DND-41 (cell line): ENCODE measurements around the gene CDC42EP2.

Source experiments
- ATAC-seq: fragments of 200-7000 bp; cut with Tn5 transposase; 3 replicates; pipeline ENCODE4 v1.9.1; 2021; ENCODE audit warnings: low read depth; ENCODE audit not compliant: insufficient read depth
- DNase-seq: peaks from one replicate; pipeline ENCODE4 v3.0.0-alpha.2; 2020
- H2AFZ ChIP-seq: 2 replicates; pipeline ENCODE4 v1.6.0; 2012; ENCODE audit warnings: low read depth, low read length
- H3K27ac ChIP-seq: 2 replicates; pipeline ENCODE4 v1.5.1; 2012; ENCODE audit warnings: low read length, inconsistent platforms
- H3K27me3 ChIP-seq: fragments of 200-600 bp; sonication (generic); 2 replicates; pipeline ENCODE4 v1.6.0; 2012; ENCODE audit warnings: low read length, mild to moderate bottlenecking, inconsistent platforms; ENCODE audit not compliant: insufficient read depth, poor library complexity
- H3K36me3 ChIP-seq: 2 replicates; pipeline ENCODE4 v1.5.1; 2012; ENCODE audit warnings: low read length, inconsistent platforms; ENCODE audit not compliant: insufficient read depth
- H3K4me1 ChIP-seq: 2 replicates; pipeline ENCODE4 v1.5.1; 2012; ENCODE audit warnings: mild to moderate bottlenecking, low read length; ENCODE audit not compliant: insufficient read depth
- H3K4me2 ChIP-seq: 2 replicates; pipeline ENCODE4 v1.6.0; 2012; ENCODE audit warnings: mild to moderate bottlenecking, moderate library complexity, low read length, inconsistent platforms; ENCODE audit not compliant: insufficient read depth
- H3K4me3 ChIP-seq, 2 experiments: fragments of 200-600 bp in 1 of 2; shearing (Covaris generic) in 1 of 2; 2 replicates each; pipeline ENCODE4 v1.5.1; 2012 to 2016; ENCODE audit warnings: inconsistent platforms in 2 of 2, low read length in 2 of 2, mild to moderate bottlenecking in 2 of 2, low read depth in 1 of 2, moderate library complexity in 1 of 2
- H3K79me2 ChIP-seq: 2 replicates; pipeline ENCODE4 v1.6.0; 2012; ENCODE audit warnings: low read length, inconsistent platforms; ENCODE audit not compliant: insufficient read depth
- H3K9ac ChIP-seq: 2 replicates; pipeline ENCODE4 v1.6.0; 2012; ENCODE audit warnings: low read depth, mild to moderate bottlenecking, inconsistent platforms, low read length, moderate library complexity
- H3K9me3 ChIP-seq: 2 replicates; pipeline ENCODE4 v1.5.1; 2012; ENCODE audit warnings: low read length, moderate library complexity, mild to moderate bottlenecking, inconsistent platforms; ENCODE audit not compliant: insufficient read depth, severe bottlenecking
- H4K20me1 ChIP-seq: 2 replicates; pipeline ENCODE4 v1.6.0; 2012; ENCODE audit warnings: low read length; ENCODE audit not compliant: insufficient read depth
- EZH2 ChIP-seq: IDR thresholded peaks from 3 replicates; pipeline ENCODE4 v1.6.1; 2012; ENCODE audit warnings: borderline replicate concordance, low read depth, mild to moderate bottlenecking, moderate library complexity, low read length, inconsistent platforms; ENCODE audit not compliant: severe bottlenecking
- TF ChIP-seq, protein P1 (sequence below): IDR thresholded peaks from 2 replicates; pipeline ENCODE4 v1.5.1; 2012; ENCODE audit warnings: borderline replicate concordance, low read length, moderate library complexity, mild to moderate bottlenecking; ENCODE audit not compliant: poor library complexity, severe bottlenecking; ENCODE audit errors: extremely low read depth

The CDC42EP2 gene

DNA sequence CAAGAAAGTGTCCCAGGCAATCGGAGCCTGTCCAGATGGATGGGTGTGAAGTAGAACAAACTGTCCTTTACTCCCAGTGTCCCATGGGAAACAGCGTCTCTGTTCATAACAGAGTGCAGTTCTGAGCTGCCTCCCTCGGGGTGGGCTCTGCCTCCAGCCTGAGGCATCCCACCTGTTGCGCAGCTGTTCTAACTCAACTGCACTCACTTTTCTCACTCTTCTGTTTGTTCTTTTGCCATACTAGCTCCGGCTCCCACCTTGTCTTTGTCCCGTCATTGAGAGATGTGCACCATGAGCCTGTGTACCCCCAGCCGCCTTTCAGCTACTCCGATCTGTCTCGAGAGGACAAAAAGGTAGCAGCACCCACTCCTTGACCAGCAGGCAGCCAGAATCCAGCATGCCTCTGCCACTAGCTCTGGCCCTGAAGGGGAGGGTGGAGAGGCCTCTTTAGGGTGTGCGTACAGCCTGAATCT, 20.7 kb upstream of the CDC42EP2 start:
- Histone ChIP-seq H2AFZ (no peak overlapping the region), H4K20me1 (peaks cover 4% of the 10 kb centered on the region; the same call in 1 of the 2 replicates), H3K4me3 (no peak overlapping the region), H3K36me3 (peaks cover 95% of the 10 kb centered on the region), H3K27ac (no peak overlapping the region), H3K9ac (no peak overlapping the region), H3K27me3 (no peaks in the 10 kb centered on the region), H3K4me2 (no peak overlapping the region), H3K4me1 (no peaks in the 10 kb centered on the region), H3K79me2 (no peaks in the 10 kb centered on the region), H3K9me3 (no peaks in the 10 kb centered on the region)
- no peak for DNase-seq
- no peak for ATAC-seq
- TF ChIP-seq EZH2, result no peak
- TF ChIP-seq, protein P1, sequence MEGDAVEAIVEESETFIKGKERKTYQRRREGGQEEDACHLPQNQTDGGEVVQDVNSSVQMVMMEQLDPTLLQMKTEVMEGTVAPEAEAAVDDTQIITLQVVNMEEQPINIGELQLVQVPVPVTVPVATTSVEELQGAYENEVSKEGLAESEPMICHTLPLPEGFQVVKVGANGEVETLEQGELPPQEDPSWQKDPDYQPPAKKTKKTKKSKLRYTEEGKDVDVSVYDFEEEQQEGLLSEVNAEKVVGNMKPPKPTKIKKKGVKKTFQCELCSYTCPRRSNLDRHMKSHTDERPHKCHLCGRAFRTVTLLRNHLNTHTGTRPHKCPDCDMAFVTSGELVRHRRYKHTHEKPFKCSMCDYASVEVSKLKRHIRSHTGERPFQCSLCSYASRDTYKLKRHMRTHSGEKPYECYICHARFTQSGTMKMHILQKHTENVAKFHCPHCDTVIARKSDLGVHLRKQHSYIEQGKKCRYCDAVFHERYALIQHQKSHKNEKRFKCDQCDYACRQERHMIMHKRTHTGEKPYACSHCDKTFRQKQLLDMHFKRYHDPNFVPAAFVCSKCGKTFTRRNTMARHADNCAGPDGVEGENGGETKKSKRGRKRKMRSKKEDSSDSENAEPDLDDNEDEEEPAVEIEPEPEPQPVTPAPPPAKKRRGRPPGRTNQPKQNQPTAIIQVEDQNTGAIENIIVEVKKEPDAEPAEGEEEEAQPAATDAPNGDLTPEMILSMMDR, result no peak

DNA sequence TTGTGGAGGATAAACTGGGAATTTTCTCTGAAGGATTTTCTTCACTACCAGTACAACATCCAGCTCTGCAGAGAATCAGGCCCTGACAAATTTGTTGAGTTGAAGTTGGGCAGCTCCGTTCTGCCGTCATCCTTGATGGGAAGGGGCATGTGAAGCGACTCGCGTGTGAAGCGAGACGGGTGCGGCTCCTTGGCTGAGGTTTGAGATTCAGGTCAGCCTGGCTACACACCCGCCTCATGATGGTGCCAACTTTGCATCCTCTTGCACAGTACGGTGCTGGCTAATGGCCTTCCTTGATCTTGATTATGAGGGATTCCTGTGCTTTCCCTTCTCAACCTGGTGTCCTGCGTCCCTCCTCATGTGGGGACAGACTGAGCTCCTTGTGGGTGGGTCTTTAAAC, 19.7 kb upstream of the CDC42EP2 start:
- H3K79me2 ChIP-seq, result no peaks in the 10 kb centered on the region
- no peaks in the 10 kb centered on the region for H3K27me3 ChIP-seq
- peaks cover 8% of the 10 kb centered on the region; the same call in 1 of the 2 replicates for H4K20me1 ChIP-seq
- TF ChIP-seq, protein P1, result no peak
- no peak for TF ChIP-seq EZH2
- H3K9me3 ChIP-seq, result no peaks in the 10 kb centered on the region
- no peak overlapping the region for H3K4me2 ChIP-seq
- H3K36me3 ChIP-seq, result peaks cover 95% of the 10 kb centered on the region
- no peak overlapping the region for H3K27ac ChIP-seq
- no peak overlapping the region for H3K9ac ChIP-seq
- H3K4me3 ChIP-seq, result no peak overlapping the region
- DNase-seq (no peak), ATAC-seq (no peak)
- H2AFZ ChIP-seq, result no peak overlapping the region
- H3K4me1 ChIP-seq, result no peaks in the 10 kb centered on the region

DNA sequence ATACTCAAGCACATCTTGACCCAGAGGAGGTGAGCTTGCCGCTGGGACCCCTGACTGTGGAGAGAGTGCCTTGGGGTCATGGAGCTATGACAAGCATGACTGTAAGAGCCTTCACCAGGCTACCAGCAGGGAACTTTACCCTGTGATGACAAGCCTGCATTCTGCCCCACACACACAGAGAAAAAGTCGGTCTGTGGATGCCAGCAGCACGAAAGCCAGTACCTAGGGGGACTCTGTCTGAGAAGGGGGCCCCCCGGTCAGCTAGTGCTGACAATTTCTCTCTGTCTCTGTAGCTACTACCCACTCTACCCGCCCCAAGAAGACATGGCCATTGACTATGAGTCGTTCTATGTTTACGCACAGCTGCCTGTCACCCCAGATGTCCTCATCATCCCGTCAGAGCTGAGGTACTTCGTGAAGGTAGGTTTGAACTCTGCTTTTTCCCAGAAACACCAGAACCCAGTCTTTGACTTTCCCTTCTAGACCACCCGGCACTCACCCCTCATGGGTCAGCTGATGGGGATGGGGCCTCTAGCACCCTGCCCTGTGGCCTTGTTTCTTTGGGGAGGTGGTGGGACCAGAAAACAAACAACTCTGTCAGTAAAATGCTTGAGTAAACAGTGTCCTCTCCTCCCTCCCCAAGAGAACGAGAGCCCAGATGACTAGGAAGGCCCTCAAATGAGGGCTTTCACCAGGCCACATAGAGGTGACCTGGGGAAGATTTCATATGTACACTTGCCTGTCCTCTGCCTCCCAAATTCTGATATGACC, 18.9 kb upstream of the CDC42EP2 start:
- DNase-seq (no peak), ATAC-seq (no peak)
- no peaks in the 10 kb centered on the region for H3K27me3 ChIP-seq
- no peak overlapping the region for H3K27ac ChIP-seq
- no peaks in the 10 kb centered on the region for H3K4me1 ChIP-seq
- H3K4me2 ChIP-seq, result no peak overlapping the region
- peaks cover 90% of the 10 kb centered on the region for H3K36me3 ChIP-seq
- no peak overlapping the region for H3K4me3 ChIP-seq
- TF ChIP-seq, protein P1, result no peak
- TF ChIP-seq EZH2, result no peak
- H3K79me2 ChIP-seq, result no peaks in the 10 kb centered on the region
- no peak overlapping the region for H2AFZ ChIP-seq
- no peaks in the 10 kb centered on the region for H3K9me3 ChIP-seq
- no peak overlapping the region for H3K9ac ChIP-seq
- peaks cover 8% of the 10 kb centered on the region; the same call in 1 of the 2 replicates for H4K20me1 ChIP-seq
